CD1c-positive myeloid dendritic cell (primary cell): ENCODE results near the gene HACD2.

Experiments used
- DNase-seq: peaks from one replicate; pipeline ENCODE4 v3.0.0-alpha.2; 2016; ENCODE audit errors: extremely low spot score

The HACD2 gene

DNA sequence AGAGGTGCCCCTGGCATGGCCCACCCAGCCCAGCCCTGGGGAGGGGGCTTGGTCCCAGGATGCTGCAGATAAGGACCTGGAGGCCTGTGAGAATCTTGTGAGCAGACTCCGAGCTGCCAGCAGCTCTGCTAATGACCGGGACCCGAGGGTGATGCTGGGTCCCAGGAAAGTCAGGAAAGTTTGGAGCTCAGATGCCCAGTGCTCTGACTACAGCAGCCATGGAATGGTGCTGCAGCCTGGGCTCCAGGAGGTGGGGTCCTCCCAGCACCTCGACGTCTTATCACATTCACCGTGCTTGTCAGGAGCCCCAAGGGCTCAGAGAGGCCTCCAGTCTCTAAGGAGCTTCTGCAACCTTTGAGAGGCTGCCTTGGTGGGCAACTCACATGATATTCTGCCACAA lies 101.7 kb downstream of the HACD2 start:
- DNase-seq: no peak

DNA sequence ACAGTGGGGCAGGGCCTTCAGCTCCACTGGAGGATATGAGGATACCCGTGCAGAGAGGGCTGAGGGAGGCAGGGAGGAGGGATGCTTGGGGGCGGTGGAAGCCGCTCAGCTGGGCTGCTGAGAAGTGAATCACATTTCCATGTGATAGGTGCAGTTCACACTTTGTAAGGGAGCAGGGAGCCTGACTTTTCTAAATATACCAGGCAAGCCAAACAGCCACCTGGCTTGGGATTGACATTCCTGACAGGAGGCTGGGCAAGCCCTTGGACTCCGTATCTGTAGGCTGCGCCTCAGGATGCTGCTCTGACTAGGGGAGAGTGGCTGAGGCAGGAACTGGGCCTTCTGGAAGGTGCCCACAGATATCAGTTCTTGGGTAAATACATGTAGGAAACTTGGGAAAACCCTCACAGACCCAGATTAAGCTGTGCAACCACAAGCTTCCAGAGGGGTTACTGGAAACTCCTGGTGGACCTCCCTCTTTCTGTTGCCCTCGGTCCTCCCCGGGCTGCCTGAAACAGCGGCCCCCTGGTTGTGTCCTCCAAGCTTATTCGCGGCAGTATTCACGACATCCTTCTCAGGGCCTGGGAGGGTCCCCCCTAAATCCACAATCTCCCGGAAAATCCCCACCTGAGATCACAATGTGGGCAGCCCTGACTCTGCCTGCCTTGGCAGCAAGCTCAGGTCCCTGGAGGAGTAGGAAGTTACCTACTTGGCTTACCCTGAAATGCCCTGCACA lies 103.0 kb downstream of the HACD2 start:
- DNase-seq: no peak

DNA sequence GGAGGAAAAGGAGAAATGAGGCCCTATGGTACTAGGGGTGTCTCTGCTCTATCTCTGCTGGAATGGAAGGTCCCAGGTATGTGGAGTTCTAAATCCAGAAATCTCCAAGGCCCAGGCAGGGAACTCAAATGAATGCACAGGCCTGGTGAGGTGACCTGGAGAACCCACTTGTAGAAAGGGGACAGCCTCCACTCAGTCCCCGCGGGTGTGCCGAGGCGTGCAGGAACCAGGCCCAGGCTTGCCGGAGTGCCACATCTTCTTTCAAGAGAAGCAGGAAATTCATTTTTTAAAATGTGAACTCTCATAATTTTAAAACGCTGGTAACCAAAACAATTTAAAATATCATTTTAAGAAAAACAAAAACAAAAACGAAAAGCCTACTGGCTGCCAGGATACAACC lies 103.8 kb downstream of the HACD2 start:
- DNase-seq: no peak

DNA sequence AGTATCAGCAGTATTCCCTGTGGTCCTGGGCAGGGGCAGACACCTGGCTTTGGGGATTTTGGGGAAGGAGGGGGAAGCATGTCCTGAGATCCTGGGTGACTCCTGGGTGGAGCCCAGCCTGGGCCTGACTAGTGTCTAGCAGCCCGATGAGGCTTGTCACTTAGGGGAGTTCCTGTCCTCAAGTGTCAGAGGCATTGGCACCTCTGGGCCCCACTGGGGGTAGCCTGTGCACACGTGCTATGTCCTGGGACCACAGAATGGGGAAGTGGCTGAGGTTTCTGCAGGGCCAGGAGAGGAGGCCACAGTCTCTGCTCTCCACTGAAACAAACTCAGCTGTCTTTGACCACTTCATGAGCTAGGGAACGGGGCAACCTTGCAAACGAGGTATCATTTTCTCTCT lies 104.4 kb downstream of the HACD2 start:
- DNase-seq: no peak

DNA sequence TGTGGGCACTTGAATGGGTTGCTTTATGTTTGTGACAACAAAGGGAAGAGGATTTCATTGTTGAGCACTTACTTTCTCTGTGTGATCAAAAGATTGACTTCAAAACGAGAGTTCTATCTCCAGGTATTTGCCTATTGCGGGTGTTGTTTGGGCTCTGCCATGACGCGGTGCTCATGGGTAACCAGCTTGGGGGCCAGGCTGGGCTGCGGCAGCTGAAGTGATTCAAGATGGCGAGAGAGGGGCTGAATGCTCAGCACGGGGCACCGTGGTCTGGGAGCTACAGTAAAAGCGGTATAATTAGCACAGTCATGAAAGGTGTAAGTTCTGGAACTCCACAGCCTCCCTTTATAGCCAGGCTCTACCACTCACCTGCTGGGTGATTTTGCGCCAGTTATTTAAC lies 105.0 kb downstream of the HACD2 start:
- DNase-seq: no peak

DNA sequence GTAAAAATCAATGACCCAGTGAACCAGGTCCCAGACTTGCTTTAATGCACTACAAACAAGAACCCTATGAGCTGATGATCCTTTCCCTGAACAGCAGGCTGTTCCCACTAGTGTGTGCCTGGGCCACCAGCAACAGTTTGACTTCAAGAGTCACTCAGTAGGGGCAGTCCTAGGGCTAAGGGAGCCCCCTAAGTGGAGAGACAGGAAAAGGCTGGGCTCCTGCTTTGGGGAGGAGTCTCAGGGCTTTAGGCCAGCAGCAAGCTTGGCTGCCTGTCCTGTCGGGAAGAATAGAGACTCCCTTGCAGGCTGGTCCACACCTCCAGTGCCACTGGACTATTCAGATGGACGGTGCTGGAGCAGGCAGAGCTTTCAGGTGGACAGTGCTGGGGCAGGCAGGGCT lies 106.5 kb downstream of the HACD2 start:
- DNase-seq: no peak

DNA sequence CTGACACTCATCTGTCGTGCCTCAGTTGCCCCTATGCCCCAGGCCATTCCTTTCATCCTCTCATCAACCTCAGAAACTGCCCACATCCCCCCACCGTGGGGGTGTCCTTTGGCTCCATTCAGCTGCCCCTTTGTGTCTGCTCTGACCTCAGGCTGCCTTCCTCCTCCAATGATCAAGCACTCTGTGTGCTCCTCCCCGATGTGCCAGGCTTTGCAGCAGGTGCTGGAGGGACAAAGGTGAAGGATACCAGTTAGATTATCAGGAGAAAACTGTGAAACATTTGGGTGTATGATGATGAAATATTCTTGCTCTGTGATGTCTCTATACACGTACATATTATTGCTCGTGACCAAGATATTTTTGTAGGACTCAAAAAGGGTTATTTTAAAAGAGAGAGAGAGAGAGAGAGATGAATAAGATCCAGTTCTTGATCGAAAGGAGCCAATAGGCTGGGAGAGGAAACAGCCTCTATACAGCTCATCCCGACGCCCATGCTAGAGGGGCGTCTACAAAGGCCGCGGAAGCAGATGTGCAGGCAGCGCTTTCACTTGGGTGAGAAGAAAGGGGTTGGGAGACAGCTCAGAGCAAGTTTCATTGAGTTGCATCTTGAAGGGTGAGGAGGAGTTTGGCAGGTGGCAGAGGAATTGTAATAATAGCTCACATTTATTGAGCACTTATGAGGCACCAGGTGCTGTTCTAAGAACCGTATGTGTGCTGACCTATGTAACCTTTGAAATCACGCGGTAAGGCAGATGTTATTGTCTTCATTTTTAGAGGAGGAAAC lies 107.7 kb downstream of the HACD2 start:
- DNase-seq: no peak

DNA sequence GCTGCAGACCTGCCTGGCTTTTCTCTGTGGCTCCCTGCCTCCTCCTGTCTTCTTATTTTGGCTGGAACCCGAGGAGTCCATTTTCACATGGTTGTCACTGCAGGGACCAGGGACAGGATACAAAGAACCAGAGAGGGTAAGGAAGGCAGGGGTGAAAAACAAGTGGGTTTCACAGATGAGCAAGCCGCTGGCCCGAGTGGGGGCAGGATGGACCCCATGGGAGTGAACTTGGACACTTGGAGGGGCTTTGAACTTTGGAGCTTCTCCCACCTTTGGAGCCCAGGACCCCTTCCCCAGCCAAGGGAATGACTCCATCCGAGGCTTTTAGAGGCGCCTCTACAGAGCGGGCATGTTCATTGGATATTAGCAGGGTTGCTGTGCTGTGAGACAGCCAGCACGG lies 109.1 kb downstream of the HACD2 start:
- no peak for DNase-seq

DNA sequence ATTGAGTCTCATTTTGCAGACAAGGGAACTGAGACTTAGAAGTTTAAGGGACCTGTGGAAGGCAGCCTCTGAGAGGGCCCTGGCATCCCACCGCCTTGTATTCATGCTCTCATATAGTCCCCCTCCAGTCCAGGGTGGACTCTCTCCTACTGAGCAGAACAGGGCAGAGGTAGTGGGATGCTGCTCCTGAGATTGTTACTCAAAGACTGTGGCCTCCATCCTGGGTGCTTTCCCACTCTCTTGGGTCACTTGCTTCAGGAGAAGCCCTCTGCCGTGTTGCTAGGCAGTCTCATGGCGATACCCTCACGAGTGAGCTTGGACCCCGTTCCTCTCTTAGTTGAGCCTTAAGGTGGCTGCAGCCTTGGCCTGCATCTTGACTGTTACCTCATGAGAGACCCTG lies 113.7 kb downstream of the HACD2 start:
- DNase-seq: no peak

DNA sequence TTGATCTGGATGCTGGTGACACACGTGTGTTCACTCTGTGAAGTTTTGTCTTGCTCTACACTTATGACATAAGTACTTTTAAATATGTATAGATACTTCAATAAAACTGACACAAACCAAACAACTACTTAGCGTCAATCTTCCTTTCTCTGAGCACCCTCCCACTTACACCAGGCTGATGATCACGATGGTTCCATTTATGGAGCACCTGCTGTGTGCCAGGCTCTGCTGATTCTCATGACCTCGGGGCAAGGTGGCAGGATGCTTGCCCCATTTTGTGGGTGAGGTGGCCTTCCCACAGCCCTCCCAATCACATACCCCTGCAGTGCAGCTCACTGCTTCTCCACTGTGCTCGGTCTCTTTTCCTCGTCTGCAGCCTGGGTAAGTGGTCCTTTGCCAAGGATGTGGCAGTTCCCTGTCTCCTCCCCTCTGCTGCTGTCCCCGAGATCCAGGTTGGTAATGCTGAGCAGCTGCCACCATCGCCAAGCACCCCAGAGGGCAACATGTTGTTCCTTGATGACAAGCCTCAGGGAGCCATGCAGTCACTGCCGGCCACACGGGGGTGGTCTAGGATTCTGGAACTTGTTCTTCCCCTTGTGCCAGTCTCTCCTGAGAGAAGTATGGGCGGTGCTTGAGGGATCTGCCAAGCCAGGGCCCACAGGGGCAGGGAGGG lies 115.4 kb downstream of the HACD2 start:
- DNase-seq: no peak

DNA sequence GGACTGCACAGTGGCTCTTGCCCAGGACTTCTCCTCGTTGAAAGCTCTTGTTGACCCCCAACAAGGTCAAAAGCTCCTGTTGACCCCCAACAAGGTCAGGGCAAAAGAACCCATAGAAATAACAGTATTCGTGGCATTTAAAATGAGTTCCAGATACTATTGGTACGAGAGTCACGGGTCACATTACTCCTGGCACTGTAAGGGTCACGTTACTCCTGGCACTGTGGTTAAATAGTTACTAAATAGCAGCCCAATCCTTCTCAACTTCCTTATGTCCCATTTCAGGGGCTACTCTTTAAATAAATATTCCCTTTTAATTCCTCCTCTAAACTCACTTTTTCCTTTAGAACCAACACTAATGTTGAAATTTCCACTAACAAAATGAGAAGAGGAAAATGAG lies 117.8 kb downstream of the HACD2 start:
- no peak for DNase-seq

DNA sequence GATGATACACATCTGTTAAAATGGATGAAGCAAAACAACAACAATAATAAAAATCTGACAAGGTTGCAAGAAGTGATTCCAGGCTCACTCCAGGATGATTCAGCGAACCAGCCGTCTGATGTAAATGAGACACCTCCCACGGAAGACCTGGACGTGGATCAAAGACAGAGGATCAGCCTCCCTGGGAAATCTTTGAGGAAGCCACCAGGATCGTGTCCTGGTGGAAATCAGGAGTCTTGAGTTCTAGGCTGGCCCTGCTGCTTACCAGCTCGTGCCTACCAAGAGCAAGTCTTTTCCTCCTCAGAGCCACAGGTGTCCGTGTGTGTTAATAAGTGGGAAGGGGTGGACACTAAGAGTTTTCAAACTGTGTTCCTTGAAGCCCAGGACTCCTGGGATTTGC lies 120.6 kb downstream of the HACD2 start:
- DNase-seq: no peak

DNA sequence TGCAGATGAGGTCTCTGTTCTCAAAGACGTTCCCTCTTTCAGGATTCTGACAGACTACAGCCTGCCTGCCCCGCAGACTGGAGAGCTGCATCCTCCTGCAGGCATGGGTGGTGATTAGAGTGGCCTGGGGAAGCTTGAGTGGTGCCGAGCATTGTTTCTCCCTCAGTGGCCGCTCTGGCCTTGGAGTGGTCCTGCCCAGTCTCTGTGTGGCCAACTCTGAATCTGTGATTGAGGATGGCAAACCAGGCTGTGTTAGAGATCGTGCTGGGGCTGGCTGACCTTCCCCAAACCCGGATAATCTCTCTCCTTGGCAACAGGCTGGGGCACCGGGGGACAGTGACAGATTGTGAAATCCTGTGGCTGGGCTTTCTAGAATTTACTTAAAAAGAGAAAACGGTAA lies 125.0 kb downstream of the HACD2 start:
- DNase-seq: no peak

DNA sequence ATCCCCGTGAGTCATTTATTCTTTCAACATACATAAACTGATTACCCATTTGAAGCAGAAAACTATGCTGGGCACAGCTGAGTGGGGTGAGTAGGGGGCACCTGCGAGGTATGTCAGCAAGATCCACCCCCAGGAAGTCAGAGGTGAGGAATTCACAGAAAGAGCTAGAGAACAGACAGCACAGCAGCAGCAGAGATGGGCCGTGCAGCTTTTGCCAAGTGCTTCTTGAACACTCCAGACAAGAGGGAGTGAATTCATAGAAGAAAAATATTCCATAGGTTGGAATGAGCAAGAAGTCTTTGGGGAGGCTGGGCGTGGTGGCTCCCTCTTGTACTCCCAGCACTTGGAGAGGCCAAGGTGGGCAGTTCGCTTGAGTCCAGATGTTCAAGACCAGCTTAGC lies 126.6 kb downstream of the HACD2 start:
- no peak for DNase-seq

DNA sequence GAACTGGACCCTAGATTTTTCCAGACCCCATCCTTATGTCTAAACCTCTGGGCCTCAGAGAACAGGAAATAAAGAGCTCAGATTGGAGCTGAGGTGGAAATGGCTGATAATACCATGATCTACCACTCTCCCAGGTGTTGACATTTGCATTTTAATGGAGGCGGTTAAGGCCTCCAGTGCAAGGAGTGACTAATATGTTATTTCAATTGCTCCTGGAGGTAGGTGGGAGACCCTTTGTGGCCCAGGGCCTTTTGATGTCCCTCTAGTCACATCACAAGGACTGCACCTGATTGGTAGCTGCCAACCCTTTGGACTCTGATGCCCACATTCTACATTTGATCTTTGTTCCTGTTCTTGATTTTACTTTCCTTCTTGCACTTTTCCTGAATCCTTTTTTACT lies 127.0 kb downstream of the HACD2 start:
- DNase-seq: no peak

DNA sequence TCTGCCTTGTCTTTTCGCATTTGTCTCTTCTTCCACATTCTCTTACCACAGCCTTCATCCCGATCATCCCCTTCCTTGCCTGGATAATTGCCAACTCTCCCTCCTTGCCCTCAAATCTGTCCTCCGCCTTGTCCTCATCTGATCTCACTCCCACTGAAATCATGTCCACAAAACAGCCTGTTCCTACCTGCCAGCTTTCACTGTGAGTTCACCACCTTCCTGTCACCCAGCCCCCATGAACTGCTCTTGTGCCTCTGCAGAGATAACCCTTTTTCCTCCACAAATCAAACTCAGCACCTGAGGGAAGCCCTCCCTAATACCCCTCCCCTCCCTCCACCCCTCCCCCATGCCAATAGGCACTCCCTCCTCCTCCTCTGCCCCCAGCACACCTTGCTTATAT lies 131.2 kb downstream of the HACD2 start:
- no peak for DNase-seq

DNA sequence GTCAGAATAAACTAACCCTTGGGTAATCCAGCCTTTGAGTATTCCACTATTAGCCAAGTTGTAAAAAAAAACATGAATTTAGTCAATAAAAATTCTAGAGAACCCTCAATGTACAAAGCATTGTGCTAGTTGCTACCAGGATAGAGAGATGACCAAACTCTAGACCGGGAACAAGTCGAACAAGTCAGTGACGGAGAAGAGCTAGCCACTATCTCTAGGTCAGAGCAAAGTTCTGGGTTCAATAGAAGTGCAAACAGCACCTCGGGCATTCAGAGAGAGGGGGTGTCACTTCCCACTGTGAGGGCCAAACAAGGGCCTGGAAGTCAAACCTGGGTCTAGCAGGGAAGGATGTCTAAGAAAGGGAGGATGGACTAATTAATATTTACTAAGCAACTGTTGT lies 133.7 kb downstream of the HACD2 start:
- DNase-seq: no peak

DNA sequence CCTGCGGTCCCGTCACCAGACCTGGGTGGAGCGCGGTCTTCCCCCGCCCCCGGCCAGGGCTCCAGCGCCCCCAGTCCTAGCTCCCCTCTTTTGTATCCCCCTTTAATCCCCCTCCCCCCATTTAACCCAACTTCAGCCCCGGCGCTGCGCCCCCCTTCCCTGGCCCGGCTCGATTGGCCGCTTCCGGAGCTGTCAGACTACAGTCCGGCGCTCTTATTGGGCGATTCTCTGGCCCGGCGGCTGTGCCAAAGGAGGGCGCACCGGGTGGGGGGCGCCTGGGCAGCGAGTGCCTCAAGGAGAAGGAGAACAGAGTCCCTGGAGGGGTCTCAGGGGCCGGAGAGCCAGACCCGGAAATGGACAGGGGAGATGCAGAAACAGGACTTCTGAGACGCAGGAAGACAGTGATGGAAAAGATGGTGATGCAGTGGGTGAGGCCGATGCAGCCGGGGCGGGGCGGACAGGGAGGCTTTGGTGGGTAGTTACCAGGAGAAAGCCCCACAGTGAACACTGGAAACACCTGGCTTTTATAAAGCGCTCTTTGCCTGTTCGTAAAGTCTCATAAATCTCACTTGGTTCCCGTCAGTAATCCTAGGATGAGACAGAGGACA lies 134.8 kb downstream of the HACD2 start:
- no peak for DNase-seq

DNA sequence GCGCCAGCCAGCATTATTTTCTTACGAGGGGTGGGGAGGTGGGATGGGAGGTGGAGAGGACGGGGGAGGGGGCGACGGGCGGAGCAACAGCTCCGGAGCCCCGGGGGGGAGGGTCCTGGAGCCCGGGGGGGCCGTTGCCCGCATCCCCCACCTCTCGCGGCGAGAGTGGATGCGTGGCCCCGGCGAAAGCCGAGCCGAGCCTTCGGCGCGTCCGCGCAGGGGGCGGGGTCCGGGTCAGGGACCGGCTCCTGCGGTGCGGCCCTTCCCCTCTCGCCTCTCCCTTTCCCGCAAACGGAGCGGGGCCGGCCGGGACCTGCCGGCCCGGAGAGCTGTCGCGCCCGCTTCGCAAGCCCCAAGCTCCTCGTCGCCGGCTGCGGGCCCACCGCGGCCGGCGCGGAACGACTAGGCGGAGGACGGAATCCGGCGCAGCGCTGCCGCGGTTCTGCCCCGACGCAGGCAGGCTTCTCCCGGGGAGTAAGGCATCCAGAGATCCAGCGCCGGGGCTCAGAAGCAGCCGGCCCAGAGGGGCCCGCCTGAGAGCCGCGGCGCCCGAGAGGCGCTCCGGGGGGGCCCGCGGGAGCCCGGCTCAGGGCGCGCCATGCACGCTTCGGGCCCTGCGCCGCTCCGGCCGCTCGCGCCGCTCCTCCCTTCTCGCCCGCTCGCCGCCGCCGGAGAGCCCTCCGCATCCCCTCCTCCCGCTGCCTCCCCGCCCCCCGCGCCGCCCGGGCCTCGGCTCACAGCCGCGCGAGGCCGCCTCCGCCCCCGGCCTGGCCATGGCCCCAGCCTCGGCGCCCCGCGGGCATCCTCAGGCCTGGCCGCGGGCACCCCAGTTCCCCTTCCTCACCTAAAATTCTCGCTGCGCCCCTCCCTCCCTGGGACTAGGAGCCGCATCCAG lies 135.5 kb downstream of the HACD2 start:
- DNase-seq: no peak

DNA sequence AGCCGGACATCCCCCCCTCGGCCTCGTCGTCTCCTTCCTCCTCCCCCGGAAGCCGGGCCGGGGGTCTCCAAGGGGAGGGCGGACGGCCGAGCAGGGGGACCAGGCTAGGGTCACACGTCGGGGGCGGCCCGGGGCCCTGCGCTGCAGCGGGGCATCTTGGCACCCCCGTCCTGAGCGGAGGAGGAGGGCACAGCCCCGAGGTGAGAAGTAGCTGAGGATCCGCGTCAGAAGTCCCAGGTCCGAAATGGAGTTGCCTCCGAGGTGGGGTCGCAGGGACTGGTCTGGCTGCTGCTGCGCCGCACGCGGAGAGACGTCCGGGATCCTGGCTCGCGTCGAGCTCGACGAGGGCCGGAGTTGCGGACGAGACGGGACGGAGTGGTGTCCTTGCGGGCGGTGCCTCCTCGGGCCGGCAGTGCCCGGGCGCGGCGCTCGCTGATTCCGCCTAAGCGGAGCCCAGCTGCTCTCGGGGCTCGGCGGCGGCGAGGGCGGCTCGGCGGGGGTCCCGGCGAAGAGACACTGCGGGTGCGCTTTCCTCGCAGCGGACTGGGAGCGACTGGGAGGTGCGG lies 136.2 kb downstream of the HACD2 start, which contains the start of gene ADCY5:
ADCY5 (minus strand) TSS at position 555 of the 566 bp plus-strand sequence; CDS start at position 10, 545 bp downstream.
- DNase-seq: no peak
